ENCODE results near the gene SDK1. TPM values are rescaled to one million over a fixed set of nuclear protein-coding genes. Genes with fewer than 3 reads are reported as not detected.

The SDK1 gene
- total RNA-seq, 1 experiment from 2014 or later, result 7.1 TPM

DNA sequence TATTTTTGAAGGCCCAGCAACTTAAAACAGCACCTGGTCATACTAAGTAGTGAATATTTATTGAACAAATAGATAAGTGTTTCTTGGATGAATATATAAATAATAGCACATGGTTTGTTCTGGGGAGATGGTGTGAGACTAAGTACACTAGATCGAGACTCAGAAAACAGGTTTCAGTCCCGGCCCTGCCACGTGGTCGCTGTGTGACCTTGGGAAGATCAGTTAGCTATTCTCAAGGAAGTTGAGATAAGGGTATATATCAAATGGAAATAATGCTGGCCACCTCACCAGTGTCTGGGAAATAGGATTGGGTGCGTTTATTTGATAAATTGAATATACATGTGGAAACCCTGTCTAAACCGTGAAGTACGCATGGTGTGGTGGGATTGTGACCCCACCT is 354.6 kb downstream of the SDK1 start:
- TF ChIP-seq, protein P1, sequence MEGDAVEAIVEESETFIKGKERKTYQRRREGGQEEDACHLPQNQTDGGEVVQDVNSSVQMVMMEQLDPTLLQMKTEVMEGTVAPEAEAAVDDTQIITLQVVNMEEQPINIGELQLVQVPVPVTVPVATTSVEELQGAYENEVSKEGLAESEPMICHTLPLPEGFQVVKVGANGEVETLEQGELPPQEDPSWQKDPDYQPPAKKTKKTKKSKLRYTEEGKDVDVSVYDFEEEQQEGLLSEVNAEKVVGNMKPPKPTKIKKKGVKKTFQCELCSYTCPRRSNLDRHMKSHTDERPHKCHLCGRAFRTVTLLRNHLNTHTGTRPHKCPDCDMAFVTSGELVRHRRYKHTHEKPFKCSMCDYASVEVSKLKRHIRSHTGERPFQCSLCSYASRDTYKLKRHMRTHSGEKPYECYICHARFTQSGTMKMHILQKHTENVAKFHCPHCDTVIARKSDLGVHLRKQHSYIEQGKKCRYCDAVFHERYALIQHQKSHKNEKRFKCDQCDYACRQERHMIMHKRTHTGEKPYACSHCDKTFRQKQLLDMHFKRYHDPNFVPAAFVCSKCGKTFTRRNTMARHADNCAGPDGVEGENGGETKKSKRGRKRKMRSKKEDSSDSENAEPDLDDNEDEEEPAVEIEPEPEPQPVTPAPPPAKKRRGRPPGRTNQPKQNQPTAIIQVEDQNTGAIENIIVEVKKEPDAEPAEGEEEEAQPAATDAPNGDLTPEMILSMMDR (IDR thresholded peaks at IDR 0.05; ENCODE audit: insufficient read depth in 1 of 2, low read depth in 1 of 2, low read length in 1 of 2, severe bottlenecking in 1 of 2, unreplicated experiment in 1 of 2), result no peak
- no peak for DNase-seq
- H3K36me3 ChIP-seq (ENCODE audit: control insufficient read depth, insufficient read depth, low read length), result no peaks in the 10 kb centered on the region
- BruUV-seq (replicated peaks), result no TSS peak
- no peaks in the 10 kb centered on the region for H3K36me3 Mint-ChIP-seq (ENCODE audit: insufficient read depth, unreplicated experiment)
- H3K27me3 Mint-ChIP-seq (ENCODE audit: insufficient read depth, unreplicated experiment), result no peaks in the 10 kb centered on the region
- POLR2A ChIA-PET, result no interaction called here
- H3K4me1 ChIP-seq, result 0 out of 2 replicates have a peak, but pooled peaks cover 4% of the 10 kb centered on the region
- no peaks in the 10 kb centered on the region for H3K9me3 Mint-ChIP-seq (ENCODE audit: unreplicated experiment)
- no peak overlapping the region for H3K4me3 Mint-ChIP-seq (ENCODE audit: unreplicated experiment)
- no peaks in the 10 kb centered on the region for H3K9me3 ChIP-seq
- intact Hi-C loops (cut with micrococcal nuclease; ENCODE audit: unreplicated experiment), result no loop called here
- no peaks in the 10 kb centered on the region for H3K4me1 Mint-ChIP-seq (ENCODE audit: low read depth, unreplicated experiment)
- H3K27me3 ChIP-seq (replicated peaks; ENCODE audit: control insufficient read depth, insufficient read depth, low read length), result no peaks in the 10 kb centered on the region
- CTCF ChIA-PET, result no interaction called here
- no peak overlapping the region for H3K4me3 ChIP-seq (ENCODE audit: low read depth, low read length)
- no peak overlapping the region for H3K27ac Mint-ChIP-seq (ENCODE audit: unreplicated experiment)

DNA sequence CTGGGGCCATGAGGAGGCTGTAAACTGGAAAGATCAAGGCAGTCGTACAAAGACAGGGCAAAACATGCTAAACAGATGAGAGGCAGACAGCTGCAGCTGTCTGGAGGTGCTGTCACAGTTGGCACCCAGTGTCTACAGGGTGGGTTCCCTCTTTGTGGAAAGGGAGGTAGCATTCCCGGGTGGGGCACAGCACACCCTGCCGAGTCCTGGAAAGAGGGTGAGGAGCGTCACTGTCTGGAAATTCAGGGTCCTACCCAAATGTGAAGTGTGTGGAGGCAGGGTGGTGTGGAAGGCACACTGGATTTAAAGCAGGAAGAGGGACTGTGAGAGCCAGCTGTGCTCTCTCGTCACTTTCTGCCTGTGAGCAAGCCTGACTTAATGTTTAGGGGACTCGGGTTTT is 356.2 kb downstream of the SDK1 start:
- H3K27me3 Mint-ChIP-seq (ENCODE audit: insufficient read depth, unreplicated experiment), result no peaks in the 10 kb centered on the region
- H3K4me3 Mint-ChIP-seq (ENCODE audit: unreplicated experiment), result no peak overlapping the region
- no peaks in the 10 kb centered on the region for H3K4me1 Mint-ChIP-seq (ENCODE audit: low read depth, unreplicated experiment)
- ChIA-PET POLR2A (no interaction called here), CTCF (no interaction called here)
- no peak overlapping the region for H3K4me3 ChIP-seq (ENCODE audit: low read depth, low read length)
- BruUV-seq (replicated peaks), result no TSS peak
- H3K9me3 ChIP-seq, result no peaks in the 10 kb centered on the region
- H3K36me3 Mint-ChIP-seq (ENCODE audit: insufficient read depth, unreplicated experiment), result no peaks in the 10 kb centered on the region
- no peak overlapping the region for H3K27ac Mint-ChIP-seq (ENCODE audit: unreplicated experiment)
- no peaks in the 10 kb centered on the region for H3K27me3 ChIP-seq (replicated peaks; ENCODE audit: control insufficient read depth, insufficient read depth, low read length)
- no peaks in the 10 kb centered on the region for H3K9me3 Mint-ChIP-seq (ENCODE audit: unreplicated experiment)
- H3K4me1 ChIP-seq, result 0 out of 2 replicates have a peak, but pooled peaks cover 4% of the 10 kb centered on the region
- TF ChIP-seq, protein P1 (IDR thresholded peaks at IDR 0.05; ENCODE audit: insufficient read depth in 1 of 2, low read depth in 1 of 2, low read length in 1 of 2, severe bottlenecking in 1 of 2, unreplicated experiment in 1 of 2), result no peak
- DNase-seq, result no peak
- intact Hi-C loops (cut with micrococcal nuclease; ENCODE audit: unreplicated experiment), result no loop called here
- no peaks in the 10 kb centered on the region for H3K36me3 ChIP-seq (ENCODE audit: control insufficient read depth, insufficient read depth, low read length)

DNA sequence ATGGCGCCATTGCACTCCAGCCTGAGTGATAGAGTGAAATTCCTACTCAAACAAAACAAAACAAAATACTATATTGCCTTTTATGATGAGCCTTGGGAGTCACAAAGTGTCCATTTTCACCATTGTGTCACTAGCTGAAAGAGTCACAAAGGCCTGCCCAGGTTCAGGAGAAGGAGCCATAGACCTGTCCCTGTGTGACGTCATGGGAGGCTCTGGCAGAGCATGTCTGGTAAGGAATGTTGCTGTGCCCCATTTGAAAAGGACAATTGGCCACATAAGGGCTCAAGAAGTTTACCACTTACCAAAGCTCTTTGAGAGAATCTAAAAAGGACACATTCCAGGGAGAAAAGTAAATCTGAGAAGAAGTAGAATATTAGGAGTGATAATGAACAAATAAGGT is 367.7 kb downstream of the SDK1 start:
- POLR2A ChIA-PET, result no interaction called here
- CTCF ChIA-PET, result no interaction called here
- Mint-ChIP-seq H3K36me3 (ENCODE audit: insufficient read depth, unreplicated experiment) (no peaks in the 10 kb centered on the region), H3K27me3 (ENCODE audit: insufficient read depth, unreplicated experiment) (peaks cover 2% of the 10 kb centered on the region), H3K9me3 (ENCODE audit: unreplicated experiment) (no peaks in the 10 kb centered on the region), H3K4me1 (ENCODE audit: low read depth, unreplicated experiment) (no peaks in the 10 kb centered on the region), H3K27ac (ENCODE audit: unreplicated experiment) (no peak overlapping the region), H3K4me3 (ENCODE audit: unreplicated experiment) (no peak overlapping the region)
- no peak for DNase-seq
- BruUV-seq (replicated peaks), result no TSS peak
- Histone ChIP-seq H3K27me3 (replicated peaks; ENCODE audit: control insufficient read depth, insufficient read depth, low read length) (no peaks in the 10 kb centered on the region), H3K9me3 (no peaks in the 10 kb centered on the region), H3K4me3 (ENCODE audit: low read depth, low read length) (no peak overlapping the region), H3K4me1 (no peaks in the 10 kb centered on the region), H3K36me3 (ENCODE audit: control insufficient read depth, insufficient read depth, low read length) (no peaks in the 10 kb centered on the region)
- intact Hi-C loops (cut with micrococcal nuclease; ENCODE audit: unreplicated experiment), result no loop called here
- TF ChIP-seq, protein P1 (IDR thresholded peaks at IDR 0.05; ENCODE audit: insufficient read depth in 1 of 2, low read depth in 1 of 2, low read length in 1 of 2, severe bottlenecking in 1 of 2, unreplicated experiment in 1 of 2), result no peak

Data from Caco-2 (cell line).